Stimulated activated CD4-positive, alpha-beta T cell treated with anti-CD3 and anti-CD28 coated beads, TNF-alpha, amount 100 ng/mL, for 4 hours (primary cell): Measurements from ENCODE around the gene NFASC.
A peak's percentile ranks its signal among the peaks of the same experiment; 100 is the strongest.

ENCODE experiments used
- DNase-seq, 3 experiments: peaks; one replicate each; pipeline ENCODE4 v3.0.0-alpha.2; 2020; ENCODE audit warnings: low read depth in 3 of 3

The NFASC gene

GRCh38 chr1:205041998-205042910 lies 171.6 kb downstream of the NFASC start:
- DNase-seq, result no peak

GRCh38 chr1:205042911-205043806 lies 172.5 kb downstream of the NFASC start, which contains the start of gene CNTN2:
TSS of gene CNTN2 (plus strand) at chr1:205043212. CDS start at chr1:205053186, 9,974 bp downstream.
- no peak for DNase-seq

GRCh38 chr1:205043866-205044265 lies 173.2 kb downstream of the NFASC start:
- DNase-seq, result no peak

GRCh38 chr1:205044741-205045140 lies 174.1 kb downstream of the NFASC start:
- no peak for DNase-seq

GRCh38 chr1:205045146-205045545 lies 174.5 kb downstream of the NFASC start:
- DNase-seq, result no peak

- no peak for DNase-seq
Measured at GRCh38 chr1:205046870-205047269, 176.2 kb downstream of the NFASC start.

- DNase-seq, result no peak
Measured at GRCh38 chr1:205047764-205048231, 177.1 kb downstream of the NFASC start.

GRCh38 chr1:205048382-205048781 lies 177.7 kb downstream of the NFASC start:
- no peak for DNase-seq

GRCh38 chr1:205049479-205049878 lies 178.8 kb downstream of the NFASC start:
- DNase-seq, result no peak

- no peak for DNase-seq
Measured at GRCh38 chr1:205052690-205053089, 182.0 kb downstream of the NFASC start.

- no peak for DNase-seq
Measured at GRCh38 chr1:205053296-205053695, 182.6 kb downstream of the NFASC start.

GRCh38 chr1:205054013-205054412 lies 183.4 kb downstream of the NFASC start:
- no peak for DNase-seq

- DNase-seq, result no peak
Measured at GRCh38 chr1:205056188-205056611, 185.5 kb downstream of the NFASC start.

- no peak for DNase-seq
Measured at GRCh38 chr1:205056956-205057568, 186.4 kb downstream of the NFASC start.

GRCh38 chr1:205057808-205058575 lies 187.3 kb downstream of the NFASC start:
- no peak for DNase-seq

- no peak for DNase-seq
Measured at GRCh38 chr1:205058853-205059252, 188.2 kb downstream of the NFASC start.

- no peak for DNase-seq
Measured at GRCh38 chr1:205059660-205060059, 189.0 kb downstream of the NFASC start.

- DNase-seq, result no peak
Measured at GRCh38 chr1:205060746-205061145, 190.1 kb downstream of the NFASC start.

GRCh38 chr1:205061227-205061626 lies 190.6 kb downstream of the NFASC start:
- DNase-seq, result no peak

- peak; percentile 31 to 42 (median 38) for DNase-seq
Measured at GRCh38 chr1:205061665-205062069, 191.0 kb downstream of the NFASC start.

GRCh38 chr1:205062319-205062718 lies 191.7 kb downstream of the NFASC start:
- DNase-seq, result no peak
